NCI-H1436 (cell line): ENCODE data around the gene HYCC1.

ENCODE experiments used
- DNase-seq: peaks from one replicate; lab custom pipeline; 2025; lab: John Stamatoyannopoulos, UW

Gene HYCC1

DNA sequence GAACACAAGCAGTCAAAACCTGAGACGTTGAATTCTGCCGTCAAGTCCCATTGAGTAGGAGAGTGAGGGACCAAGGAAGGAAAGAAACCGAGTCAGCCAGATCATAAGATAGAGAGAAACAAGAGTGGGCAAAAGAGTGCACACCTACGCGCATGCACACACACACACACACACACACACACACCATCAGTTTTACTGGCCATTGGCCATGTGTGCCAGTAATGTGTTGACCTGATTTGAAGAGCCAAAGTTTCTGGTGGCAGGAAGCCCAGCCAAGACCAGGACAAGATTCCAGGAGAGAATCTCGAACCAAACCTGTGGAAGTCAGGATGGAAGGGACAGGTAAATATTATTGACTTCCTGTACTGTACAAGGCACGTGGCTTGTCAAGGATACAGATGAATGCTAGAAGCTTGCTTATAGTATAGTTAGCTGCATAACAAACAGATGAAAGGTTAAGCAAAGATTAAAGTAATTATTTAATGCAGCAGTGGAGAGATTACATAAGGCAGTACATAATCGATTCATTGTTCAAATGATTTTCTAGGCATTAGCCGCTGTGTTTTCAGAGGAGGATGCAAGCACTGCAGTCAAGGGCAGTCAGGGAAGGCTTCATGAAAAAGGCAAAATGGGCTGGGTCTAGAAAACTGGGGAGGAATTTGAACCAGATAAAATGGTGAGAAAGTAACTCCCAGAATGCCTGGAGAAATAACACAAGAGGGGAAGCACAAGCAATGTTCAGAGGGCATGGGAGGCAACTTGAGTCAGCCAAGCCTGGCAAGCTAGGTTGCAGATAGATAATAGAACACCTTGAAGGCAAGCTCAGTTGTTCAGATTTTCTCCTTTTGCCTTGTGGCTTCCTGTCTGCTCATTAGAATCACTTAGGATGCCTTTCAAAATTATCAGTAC lies 2.7 kb upstream of the HYCC1 start:
- DNase-seq = no peak

DNA sequence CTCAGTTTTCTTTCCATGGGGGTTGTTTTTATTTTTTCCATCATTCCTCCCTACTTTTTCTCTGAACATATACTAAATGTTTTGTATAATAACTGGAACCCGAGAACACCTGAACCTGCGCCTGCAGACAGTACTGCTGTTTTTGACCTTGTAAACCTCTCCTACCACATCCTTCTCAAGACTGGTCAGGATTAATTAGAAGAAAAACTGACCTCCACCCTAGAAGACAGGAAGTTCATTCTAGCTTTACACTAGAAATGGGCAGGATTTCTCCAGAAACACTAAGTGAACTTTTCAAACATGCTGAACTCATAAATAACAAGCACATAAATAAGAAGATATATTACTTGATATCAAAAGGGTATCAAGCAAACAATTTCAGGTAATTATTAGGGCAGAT lies 751 bp upstream of the HYCC1 start:
- no peak for DNase-seq

DNA sequence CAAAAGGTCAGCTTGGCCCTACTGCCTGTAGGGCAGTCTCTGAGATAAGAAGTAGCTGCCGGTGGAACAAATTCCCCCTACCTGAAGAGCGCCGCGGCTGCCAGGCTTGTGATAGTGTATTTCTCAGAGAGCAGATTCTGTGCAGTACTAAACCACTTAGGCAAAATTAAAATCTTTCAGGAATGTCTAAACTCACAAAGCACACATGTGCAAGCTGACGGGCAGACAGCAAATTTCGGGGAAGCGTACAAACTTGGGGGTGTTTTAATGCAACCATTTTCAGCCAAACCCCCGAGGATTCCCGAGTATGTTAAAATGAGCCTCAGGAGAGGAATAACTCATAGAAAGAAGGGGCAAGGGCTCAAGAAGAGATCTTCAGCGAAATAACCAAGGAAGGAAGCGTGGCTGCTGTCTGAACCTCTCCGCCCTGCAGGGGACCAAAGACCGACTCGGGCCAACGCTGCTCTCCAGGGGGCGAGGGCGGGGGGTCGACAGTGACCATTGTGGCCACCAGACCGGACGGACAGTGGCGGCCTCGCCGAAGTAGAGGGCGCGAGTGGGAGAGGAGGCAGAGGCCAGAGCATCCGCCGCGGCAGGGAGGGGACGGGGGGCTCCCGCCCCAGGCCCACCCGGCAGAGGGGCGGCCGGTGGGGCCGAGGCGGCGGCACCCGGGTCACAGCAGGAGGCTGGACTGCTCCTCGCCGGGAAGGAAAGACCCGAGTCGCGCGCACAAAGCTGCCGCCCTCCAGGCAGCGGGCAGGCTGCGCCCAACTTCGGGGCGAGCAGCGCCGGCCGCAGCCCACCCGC lies 819 bp downstream of the HYCC1 start:
- no peak for DNase-seq

DNA sequence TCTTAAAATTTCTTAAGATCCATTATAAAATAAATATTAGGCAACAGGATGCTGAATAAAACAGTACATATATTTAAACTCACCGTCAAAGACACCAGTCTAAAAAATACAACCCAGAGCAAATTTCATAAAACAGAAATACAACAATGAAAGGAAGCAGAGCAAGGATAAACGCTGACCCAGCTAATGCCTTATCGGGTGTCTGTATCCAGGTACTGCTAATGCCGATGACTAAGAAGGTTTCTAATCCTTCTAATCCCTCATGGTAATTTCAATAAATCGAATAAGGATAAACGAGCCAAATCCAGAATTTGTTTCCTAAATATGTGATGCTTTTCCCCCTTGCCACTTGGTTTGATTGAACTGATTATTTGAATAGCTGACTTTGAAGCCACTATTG lies 1.7 kb downstream of the HYCC1 start:
- DNase-seq = no peak

DNA sequence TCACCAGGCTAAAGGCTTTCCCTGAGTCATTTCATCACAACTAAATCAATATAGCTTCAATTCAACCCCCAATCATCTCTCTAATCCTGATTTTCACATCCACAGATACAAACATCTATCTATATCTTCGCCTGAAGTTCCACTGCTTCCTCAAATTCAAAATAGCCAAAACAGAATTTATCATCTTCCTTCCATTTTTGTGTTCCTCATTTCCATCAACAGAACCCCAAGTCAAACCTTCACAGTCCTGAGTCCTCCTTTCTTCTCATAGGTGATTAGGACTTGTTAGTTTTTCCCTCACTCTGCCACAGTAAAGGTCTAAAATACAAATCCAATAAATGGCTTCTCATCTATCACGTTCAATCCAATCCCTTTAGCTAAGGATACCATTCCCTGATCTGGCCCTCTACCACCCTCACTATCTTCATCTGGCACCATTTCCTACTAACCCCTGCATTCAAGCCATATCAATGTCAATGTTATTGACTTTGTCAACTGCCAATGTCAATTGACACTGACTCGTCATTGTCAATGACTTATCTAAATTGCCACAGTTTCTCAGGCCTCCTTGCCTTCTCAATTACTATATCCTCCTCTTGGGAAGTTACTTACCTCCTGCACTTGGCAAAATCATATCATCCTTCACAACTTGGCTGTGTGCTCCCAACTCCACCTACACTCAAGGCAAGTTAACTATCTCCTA lies 2.6 kb downstream of the HYCC1 start:
- no peak for DNase-seq

DNA sequence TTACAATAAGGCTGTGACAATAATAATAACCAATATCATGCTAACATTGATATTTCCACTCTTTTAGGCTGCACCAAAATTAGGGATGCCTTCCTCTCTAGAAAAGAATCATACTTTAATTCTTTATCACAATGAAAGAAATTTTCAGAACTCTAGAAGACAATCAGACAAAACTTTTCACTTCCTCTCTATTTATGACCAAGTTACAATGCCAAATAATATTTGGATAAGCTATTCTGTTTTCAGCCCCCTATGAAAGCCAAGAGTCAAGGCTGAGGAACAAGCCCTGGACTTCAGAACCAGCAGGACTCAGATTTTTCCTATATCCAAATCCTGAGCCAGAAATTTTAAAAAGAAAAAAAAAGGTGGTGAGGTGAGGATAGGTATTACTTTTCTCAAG lies 4.6 kb downstream of the HYCC1 start:
- no peak for DNase-seq

DNA sequence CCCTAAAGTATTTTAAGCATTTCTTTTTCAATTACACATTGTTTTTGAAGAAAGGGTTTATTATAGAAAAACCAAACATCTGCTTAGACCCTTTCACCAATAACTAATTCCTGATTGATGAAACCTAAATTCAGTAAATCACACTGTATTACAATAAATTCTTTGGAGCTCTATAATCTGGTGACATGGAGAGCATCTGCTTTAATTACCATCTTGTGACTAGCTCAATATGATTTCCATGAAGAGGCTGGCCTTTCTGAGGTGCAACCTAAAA lies 9.7 kb downstream of the HYCC1 start:
- no peak for DNase-seq

DNA sequence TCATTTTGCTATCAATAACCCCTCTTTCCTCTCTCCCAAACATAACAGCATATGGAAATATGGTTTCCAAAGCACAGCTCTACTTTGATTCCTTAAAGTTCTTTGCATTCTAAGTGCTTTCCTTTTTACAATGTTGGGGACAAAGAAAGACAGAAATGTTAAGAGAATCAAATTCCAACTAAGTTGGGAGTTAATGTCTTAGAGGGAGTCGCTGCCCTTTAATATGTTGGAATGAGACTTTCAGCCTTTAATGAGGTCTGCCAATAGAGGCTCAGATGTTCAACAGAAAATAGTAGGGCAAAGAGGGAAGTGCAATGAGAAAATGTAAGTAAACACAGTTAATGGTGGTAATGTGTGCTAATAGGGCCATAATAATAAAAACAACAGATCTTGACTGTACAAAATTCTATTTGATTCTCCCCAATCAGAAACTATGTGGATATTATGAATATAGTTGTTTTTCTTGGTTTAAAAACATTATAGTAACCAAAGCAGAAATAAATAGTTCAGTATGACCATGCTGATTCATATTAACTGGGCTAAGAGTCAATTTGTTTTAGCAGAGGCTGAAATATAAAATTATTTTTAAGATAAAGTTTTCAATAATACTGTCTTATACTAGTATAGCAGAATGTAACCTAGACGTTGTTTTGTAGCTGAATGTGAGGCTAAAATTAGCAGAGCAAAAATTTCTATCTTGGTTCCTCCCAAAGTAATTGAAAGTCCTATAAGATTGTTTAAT lies 10.3 kb downstream of the HYCC1 start:
- DNase-seq = no peak

DNA sequence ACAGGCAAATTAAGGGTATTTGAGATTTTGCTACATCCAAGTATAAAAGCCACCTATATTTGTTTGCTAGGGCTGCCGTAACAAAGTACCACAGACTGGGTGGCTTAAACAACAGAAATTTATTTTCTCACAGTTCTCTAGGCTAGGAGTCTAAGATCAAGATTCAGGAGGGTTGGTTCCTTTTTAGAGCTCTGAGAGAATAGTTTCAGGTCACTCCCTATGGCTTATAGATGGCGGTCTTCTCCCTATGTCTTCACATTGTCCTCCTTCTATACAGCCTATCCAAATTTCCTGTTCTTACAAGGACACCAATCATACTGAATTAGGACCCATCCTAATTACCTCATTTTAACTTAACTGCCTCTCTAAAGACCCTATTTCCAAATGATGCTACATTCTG lies 11.2 kb downstream of the HYCC1 start:
- DNase-seq = no peak

DNA sequence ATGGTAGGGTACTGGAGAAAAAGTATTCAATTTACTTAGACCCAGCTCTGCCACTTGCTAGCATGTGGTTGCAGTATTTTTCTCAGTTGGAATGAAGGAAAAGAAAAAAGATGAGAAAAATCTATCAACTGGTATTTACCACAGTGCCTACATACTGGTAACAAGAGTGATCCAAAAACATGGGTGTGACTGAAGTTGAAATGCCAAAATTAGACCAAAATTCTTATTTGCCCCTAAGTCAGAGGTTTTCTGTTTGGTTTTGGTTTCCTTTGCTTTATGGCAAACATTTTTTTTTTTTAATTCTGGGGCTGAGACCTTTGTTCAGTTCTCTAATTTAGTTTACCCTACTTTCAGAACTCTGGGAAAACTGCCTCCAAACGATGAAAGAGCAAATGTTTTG lies 12.3 kb downstream of the HYCC1 start:
- no peak for DNase-seq

DNA sequence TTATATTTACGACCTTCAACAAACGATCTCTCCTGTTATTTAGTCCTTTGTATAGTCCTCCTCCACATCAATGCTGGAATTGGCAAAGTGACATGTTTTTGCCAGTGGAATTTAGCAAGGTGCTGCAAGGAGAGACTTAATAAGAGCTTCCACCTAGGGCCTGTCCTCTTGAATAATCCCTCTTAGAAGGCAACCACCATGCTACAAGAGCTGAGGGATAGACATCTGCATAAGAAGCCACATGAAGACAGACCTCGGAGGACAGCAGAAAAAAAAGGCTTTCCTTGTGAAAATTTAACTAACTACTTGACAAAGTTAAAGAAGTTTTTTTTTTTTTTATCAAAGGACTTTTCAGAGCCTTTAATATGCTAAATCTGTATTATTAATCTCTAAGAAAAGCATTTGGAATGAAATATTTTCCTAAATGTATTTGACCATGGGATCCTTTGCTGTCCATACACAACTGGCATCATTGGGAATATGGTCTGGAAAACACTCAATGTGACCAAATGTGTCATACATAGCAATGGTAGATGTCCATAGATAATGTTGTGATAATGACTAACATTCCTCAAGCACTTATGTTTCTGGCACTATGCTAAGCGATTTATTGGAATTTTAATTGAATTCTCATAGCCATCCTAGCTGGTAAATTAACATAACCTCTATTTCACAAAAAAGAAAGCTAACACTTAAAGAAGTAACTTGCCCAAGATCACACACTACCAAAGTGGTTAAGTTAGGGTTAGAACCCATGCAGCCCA lies 13.2 kb downstream of the HYCC1 start:
- DNase-seq = no peak

DNA sequence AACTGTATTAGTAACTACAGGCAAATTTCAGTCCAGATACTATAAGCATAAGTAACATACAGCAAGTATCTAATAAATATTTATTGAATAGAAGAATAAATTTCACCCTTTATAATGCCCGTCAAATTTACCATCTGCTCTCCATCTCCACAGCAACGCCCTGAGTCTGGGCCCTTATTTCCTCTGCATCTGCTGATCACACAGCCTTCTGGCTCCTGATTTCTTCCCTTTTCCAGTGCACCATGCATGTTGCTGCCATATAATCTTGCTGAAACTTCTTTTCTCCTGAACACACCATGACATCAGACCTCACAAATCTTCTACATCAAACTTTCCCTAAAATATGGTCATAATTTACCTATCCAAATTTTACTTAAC lies 15.4 kb downstream of the HYCC1 start:
- DNase-seq = no peak

DNA sequence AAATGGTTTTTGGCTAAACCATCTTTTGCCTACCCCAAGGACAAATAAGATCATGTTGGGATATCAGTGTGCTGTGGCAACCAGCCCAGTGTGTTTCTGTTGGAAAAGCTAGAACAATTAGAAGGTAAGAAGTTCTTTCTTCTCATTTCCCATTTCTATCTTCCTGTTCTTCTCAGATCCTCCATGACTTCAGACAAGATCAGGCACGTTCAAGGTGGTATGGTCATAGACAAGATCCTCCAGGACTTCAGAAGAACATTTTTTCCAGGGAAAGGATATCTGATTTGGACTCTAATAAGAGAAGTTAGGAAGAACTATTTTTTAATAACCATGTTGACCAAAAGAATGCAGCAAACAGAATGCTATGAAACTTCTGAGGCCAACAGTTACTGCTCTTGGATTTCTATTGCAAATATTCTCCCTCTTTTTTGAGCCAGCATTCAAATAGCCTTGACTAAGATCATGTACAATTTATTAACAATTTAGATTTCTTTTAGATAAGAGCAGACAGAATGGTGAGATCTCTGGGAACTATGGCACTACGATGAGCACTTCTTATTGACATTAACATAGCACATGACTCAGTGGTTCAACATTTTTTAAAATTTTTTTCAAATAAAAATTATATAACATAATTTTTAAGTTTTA lies 15.9 kb downstream of the HYCC1 start:
- DNase-seq = no peak

DNA sequence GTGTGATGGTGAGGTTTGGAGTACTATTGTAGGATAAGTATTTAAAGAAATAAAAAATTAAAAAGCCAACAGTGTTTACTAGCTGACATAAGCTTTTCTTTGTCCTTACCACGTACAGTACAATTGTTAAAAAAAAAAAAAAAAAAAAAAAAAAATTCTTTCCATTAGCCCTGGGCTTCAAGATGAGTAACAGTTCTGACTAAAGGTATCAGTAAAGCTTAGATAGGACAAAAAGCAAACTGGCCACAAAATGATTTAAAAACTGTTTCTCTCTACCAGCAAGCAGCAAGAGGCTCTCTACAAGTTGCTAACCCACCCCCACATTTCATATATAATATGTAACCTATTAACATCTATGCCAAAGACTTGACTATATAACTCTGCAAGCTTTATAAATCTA lies 17.5 kb downstream of the HYCC1 start:
- DNase-seq = no peak

DNA sequence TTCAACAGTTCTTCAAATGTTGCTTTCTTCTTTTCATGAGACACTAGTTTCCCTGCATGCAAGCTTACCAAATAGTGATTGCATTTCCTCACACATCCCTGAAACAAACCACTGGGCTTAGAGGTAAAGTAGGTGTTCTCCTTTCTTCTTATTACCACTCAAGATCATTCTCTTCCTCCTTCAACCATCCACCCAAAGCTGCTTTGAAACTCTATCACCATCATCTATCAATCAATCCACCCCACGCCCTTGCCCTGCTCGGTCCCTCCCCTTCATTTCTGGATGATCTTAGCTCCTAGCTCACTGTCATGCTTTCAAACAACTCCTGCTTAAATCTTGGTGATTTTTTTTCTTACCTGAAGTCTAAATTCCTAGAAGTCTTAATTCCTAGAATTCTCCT lies 18.9 kb downstream of the HYCC1 start:
- DNase-seq = no peak

DNA sequence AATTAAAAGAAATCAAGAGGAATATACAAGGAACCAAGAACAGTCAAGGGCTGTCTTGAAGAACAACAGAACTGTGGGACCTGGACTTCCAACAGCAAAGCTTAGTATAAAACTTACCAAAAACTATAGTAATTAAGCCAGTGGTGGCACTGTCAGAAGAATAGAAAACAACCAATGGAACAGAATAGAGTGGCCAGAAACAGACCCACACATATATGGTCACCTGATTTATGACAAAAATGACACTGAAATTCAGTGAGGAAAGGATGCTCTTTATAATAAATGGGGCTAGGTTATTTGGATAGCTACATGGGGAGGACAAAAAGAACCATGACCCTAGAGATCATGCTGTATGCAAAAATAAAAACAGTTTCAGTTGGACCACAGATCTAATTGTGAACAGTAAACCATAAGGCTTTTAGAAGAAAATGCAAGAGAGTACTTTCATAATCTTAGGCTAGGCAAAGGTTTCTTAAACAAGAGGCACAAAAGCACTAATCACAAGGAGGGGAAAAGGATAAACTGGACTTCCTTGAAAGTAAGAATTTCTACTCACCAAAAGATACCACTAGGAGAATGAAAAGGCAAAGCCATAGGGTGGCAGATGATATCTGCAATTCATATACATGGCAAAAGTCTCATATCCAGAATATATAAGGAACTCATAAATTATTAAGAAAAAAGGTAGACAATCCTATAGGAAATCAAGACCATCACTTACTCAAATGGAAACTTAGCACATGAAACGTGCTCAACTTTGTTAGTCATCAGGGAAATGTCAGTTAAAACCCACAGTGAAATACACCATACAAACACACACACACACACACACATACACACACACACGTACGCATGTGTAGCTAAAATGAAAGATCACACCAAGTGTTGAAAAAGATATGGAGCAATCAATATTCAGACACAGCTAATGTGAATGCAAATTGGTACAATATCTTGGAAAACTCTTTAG lies 20.8 kb downstream of the HYCC1 start:
- no peak for DNase-seq

DNA sequence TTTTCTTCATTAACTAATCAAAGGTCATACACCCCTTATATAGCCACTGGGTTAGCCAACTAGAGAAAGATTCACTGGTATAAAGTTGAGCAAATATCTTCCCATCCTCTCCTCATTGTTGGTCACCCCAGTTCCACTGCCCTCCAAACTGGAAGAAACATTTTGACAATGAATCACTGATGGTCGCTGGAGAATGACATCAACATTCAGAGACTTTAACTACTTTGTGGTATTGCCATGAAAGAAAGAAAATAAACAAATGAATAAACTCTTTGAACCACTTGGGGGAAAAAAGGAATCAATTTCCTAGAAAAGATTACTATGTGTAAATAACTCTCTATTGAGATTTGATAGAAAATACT lies 23.4 kb downstream of the HYCC1 start:
- no peak for DNase-seq

DNA sequence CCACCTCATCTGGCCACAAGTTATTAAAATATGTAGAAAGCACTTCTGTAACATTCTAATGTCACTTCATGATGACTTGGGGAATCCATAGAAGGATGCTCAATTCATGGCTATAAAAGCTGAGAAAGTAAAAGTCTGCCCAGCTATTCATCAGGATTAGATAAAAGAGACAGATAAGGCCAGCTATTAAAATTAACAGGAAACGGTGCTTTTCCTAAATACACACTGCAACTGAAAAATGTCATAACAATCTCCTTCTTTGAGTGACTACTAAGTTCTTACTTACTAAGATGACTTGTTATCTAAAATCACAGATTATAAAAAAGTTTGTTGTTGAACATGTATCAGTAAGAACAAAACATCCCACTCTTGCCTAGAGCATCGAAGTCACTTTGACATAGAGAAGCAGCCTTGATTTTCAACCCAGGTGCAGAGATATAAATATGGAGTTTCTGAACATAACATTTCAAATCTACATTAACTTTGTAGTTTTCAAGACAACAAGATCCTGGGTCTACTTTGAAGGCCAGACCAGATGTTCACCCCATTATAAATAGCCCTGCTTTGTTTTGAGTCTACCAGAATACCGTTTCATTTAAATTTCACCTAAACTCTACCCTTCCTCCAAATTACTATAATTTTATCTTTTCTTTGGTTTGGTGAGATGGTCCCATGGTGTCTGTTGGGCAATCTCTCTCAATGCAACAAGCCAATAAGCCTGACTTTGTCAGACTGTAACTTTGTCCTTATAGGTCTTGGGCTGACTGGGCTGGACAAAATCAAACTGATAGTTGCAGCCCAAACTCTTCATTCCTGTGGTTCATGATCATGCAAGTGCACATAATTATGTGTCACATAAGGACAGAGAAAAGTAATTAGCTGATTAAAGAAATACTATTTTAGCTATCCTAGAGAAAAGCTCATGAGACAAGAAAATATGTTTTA lies 24.0 kb downstream of the HYCC1 start:
- no peak for DNase-seq

DNA sequence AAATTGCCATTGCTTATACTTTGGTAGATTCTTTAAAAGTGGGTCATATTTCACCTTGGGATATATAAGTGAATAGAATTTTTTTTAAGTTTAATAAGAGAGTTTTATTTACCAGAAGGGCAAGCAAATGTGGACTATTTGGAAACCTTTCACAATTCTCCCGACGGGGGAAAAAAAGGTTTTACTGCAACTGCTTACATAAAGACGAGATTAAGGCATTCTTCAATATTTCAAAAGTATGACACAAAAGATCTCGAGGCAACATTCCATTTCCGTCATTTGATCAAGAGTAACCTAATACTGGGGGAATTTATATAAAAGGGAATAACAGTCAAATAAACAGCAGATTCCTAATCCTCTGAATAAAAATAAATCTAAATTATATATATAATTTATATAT lies 28.5 kb downstream of the HYCC1 start:
- no peak for DNase-seq
